SH-SY5Y (cell line): Measurements from ENCODE around the gene DCANP1.

Experiments
- GATA2 ChIP-seq: IDR thresholded peaks from 2 replicates; pipeline ENCODE4 v1.6.1; 2011; ENCODE audit warnings: mild to moderate bottlenecking, low read depth, low read length
- GATA3 ChIP-seq: IDR thresholded peaks from 2 replicates; pipeline ENCODE4 v1.6.1; 2011; ENCODE audit warnings: low read depth, mild to moderate bottlenecking, low read length, moderate library complexity

- no peak for TF ChIP-seq GATA3
- TF ChIP-seq GATA2 = no peak
Observed at GRCh38 chr5:135487037-135487395, 39.9 kb upstream of the DCANP1 start.
